Uterine smooth muscle cell (primary cell): ENCODE results near the gene CBLB. TPM values are rescaled to one million over a fixed set of nuclear protein-coding genes. Genes with fewer than 3 reads are reported as not detected.

Experiments used
- total RNA-seq: library from RNA; depleted of rRNA; stranded (reverse); fragments of >200 nt; gene quantifications from 2 replicates; pipeline ENCODE4 v1.2.3, GENCODE V29; 2014

CBLB gene
- 47.7 and 65.7 TPM in 2 replicates for total RNA-seq

DNA sequence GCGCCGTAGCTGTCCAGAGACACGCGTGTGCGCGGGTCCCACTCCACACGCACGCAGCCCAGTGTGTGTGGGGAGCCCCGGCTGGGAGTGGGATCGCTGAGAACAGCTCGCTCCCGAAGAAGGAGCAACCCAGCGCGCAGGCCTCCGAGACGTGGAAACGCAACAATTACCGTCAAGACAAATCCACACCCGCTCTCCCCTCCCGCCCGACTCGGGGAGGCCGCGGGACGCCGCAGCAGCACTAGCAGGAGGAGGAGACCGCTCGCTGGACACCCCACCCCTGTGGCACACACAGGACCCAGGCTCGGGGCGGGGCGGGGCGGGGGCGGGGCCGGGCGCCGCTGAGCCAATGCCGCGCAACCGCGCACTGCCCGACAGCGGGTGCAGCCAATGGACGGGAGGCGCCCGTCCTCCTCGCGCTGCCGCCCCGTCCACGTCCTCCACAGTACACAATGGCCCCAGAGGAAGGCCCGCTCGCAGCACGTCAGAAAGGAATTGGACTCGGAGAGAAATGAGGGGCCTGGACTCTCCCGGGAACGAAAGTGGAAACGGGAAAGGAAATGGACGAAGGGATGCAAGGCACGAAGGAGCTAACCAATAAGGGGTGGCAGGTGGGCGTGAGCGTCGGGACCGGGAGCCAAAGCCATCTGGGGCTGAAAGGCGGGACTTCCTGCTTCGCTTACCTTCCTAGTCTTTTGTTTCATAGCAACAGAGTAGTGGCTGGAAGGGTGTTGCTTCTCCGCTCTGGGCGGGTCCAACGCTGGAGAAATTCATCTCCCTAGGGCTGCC, at the start of gene CBLB:
Gene CBLB (minus strand): TSS at position 271 of the 789 bp plus-strand sequence. CDS start 1,435 bp downstream, outside the sequence.

